Keratinocyte (primary cell): ENCODE results near the gene NR1D2. TPM values are rescaled to one million over a fixed set of nuclear protein-coding genes. Genes with fewer than 3 reads are reported as not detected.
"Not testable (repeated sequence)": the region's sequence is repeated elsewhere in the genome, so short reads cannot be mapped to it uniquely, and the experiment has no call there.

Experiments used
- DNase-seq: peaks from one replicate; pipeline ENCODE4 v3.0.0-alpha.2; 2011; ENCODE audit warnings: low read depth, missing footprints, low spot score
- FAIRE-seq: peaks from 2 replicates; lab custom pipeline; 2011; peaks lifted over from hg19 to GRCh38; lab: Jason Lieb, UNC
- H2AFZ ChIP-seq: 2 replicates; pipeline ENCODE4 v1.6.0; 2012; ENCODE audit warnings: low read length, control low read depth, inconsistent platforms; ENCODE audit not compliant: control insufficient read depth
- H3K27ac ChIP-seq: 2 replicates; pipeline ENCODE4 v1.5.1; 2011; ENCODE audit warnings: low read length; ENCODE audit not compliant: control insufficient read depth, insufficient read depth
- H3K27me3 ChIP-seq: 3 replicates; pipeline ENCODE4 v1.6.0; 2011; ENCODE audit warnings: low read length; ENCODE audit not compliant: control insufficient read depth, insufficient read depth; ENCODE audit errors: extremely low read depth
- H3K36me3 ChIP-seq, 2 experiments: 2 replicates in 1 of 2; 3 replicates in 1 of 2; pipeline ENCODE4 v1.5.1; 2011; ENCODE audit warnings: low read length in 2 of 2, mild to moderate bottlenecking in 1 of 2; ENCODE audit not compliant: control insufficient read depth in 2 of 2, insufficient read depth in 2 of 2; ENCODE audit errors: extremely low read depth in 1 of 2
- H3K4me1 ChIP-seq: 3 replicates; pipeline ENCODE4 v1.5.1; 2011; ENCODE audit warnings: low read length; ENCODE audit not compliant: control insufficient read depth, insufficient read depth; ENCODE audit errors: extremely low read depth
- H3K4me2 ChIP-seq: 3 replicates; pipeline ENCODE4 v1.6.0; 2011; ENCODE audit warnings: low read depth, low read length; ENCODE audit not compliant: control insufficient read depth, insufficient read depth; ENCODE audit errors: extremely low read depth
- H3K4me3 ChIP-seq, 3 experiments: fragments of 200-600 bp in 1 of 3; sonication (generic) in 1 of 3; 2 replicates in 2 of 3; 3 replicates in 1 of 3; pipeline ENCODE4 v1.5.1; 2011 to 2016; ENCODE audit warnings: low read length in 3 of 3, mild to moderate bottlenecking in 3 of 3, control low read depth in 2 of 3, inconsistent platforms in 1 of 3, low read depth in 1 of 3, mixed read lengths in 1 of 3, mixed run types in 1 of 3, moderate library complexity in 1 of 3; ENCODE audit not compliant: control insufficient read depth in 2 of 3, insufficient read depth in 2 of 3; ENCODE audit errors: extremely low read depth in 1 of 3
- H3K79me2 ChIP-seq: 2 replicates; pipeline ENCODE4 v1.6.0; 2012; ENCODE audit warnings: low read length; ENCODE audit not compliant: control insufficient read depth, insufficient read depth
- H3K9ac ChIP-seq: 3 replicates; pipeline ENCODE4 v1.6.0; 2011; ENCODE audit warnings: low read length; ENCODE audit not compliant: control insufficient read depth, insufficient read depth; ENCODE audit errors: extremely low read depth
- H3K9me1 ChIP-seq: 3 replicates; pipeline ENCODE4 v1.6.0; 2011; ENCODE audit warnings: low read length; ENCODE audit not compliant: control insufficient read depth, insufficient read depth; ENCODE audit errors: extremely low read depth
- H3K9me3 ChIP-seq: 2 replicates; pipeline ENCODE4 v1.5.1; 2012; ENCODE audit warnings: low read depth, low read length; ENCODE audit not compliant: control insufficient read depth
- H4K20me1 ChIP-seq: 3 replicates; pipeline ENCODE4 v1.6.0; 2011; ENCODE audit warnings: low read length; ENCODE audit not compliant: control insufficient read depth, insufficient read depth; ENCODE audit errors: extremely low read depth
- EZH2 ChIP-seq: IDR thresholded peaks from one replicate; pipeline ENCODE4 v1.6.1; 2012; ENCODE audit warnings: inconsistent platforms, mild to moderate bottlenecking, low read length, moderate library complexity
- dilution Hi-C: fragments of 300-500 bp; cut with MboI; formaldehyde crosslinking; loops from one replicate; pipeline ENCODE4 v1.7.0; 2020; ENCODE audit warnings: low sequenced_read_pairs; ENCODE audit not compliant: extremely low pct_ligation_motif_present
- polyA plus RNA-seq, 5 experiments: library from polyadenylated mRNA; depleted of rRNA in 3 of 5; stranded (reverse) in 3 of 5; stranded (forward) in 1 of 5; unstranded in 1 of 5; fragments of >200 nt; gene quantifications; 1 replicate in 1 of 5; 2 replicates in 3 of 5; 3 replicates in 1 of 5; pipeline versions ENCODE4 v1.2.1 to v1.2.3, GENCODE V29; 2011 to 2012; ENCODE audit warnings: missing spikeins in 2 of 5, low read depth in 1 of 5, low replicate concordance in 1 of 5
- TF ChIP-seq, protein P1 (sequence below), 3 experiments: IDR thresholded peaks in 1 of 3; conservative IDR thresholded peaks in 1 of 3; optimal IDR thresholded peaks in 1 of 3; 2 replicates in 2 of 3; 3 replicates in 1 of 3; pipeline versions ENCODE3 to v1.5.1; 2011; ENCODE audit warnings: low read length in 3 of 3, mild to moderate bottlenecking in 3 of 3, moderate library complexity in 2 of 3, control low read depth in 1 of 3, inconsistent platforms in 1 of 3; ENCODE audit not compliant: insufficient read depth in 2 of 3; ENCODE audit errors: extremely low read depth in 1 of 3

NR1D2 gene
- polyA plus RNA-seq, 1 donor (not counting 4 experiments of a cell fraction or from before 2014, with no cell fraction given): 10.3 TPM

DNA sequence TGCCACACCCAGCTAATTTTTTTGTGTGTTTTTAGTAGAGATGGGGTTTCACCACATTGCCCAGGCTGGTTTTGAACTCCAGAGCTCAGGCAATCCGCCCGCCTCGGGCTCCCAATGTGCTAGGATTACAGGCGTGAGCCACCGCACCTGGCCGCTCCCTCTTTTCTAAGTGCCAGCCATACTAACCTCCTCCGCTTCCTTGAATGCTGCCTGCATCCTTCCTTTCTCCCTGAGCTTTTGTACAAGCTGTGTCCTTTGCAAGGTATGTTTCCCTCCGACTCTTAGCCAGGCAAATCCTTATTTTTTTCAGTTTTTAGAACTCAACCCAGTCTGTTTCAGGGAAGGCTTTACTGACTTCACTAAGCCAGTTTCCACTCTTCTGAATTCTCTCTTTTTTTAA lies 60.6 kb downstream of the NR1D2 start:
- Histone ChIP-seq H3K9ac (no peak overlapping the region), H3K4me1 (peaks cover 14% of the 10 kb centered on the region), H3K79me2 (no peaks in the 10 kb centered on the region), H3K27ac (no peak overlapping the region), H3K27me3 (no peaks in the 10 kb centered on the region), H4K20me1 (no peaks in the 10 kb centered on the region), H3K36me3 (no peaks in the 10 kb centered on the region), H3K9me1 (no peaks in the 10 kb centered on the region), H3K9me3 (no peaks in the 10 kb centered on the region), H3K4me3 (no peak overlapping the region), H3K4me2 (no peak overlapping the region), H2AFZ (peak overlapping the region; percentile 59)
- DNase-seq (no peak), FAIRE-seq (peak; percentile 56)
- dilution Hi-C loops: no loop called here
- TF ChIP-seq EZH2: no peak
- TF ChIP-seq, protein P1, sequence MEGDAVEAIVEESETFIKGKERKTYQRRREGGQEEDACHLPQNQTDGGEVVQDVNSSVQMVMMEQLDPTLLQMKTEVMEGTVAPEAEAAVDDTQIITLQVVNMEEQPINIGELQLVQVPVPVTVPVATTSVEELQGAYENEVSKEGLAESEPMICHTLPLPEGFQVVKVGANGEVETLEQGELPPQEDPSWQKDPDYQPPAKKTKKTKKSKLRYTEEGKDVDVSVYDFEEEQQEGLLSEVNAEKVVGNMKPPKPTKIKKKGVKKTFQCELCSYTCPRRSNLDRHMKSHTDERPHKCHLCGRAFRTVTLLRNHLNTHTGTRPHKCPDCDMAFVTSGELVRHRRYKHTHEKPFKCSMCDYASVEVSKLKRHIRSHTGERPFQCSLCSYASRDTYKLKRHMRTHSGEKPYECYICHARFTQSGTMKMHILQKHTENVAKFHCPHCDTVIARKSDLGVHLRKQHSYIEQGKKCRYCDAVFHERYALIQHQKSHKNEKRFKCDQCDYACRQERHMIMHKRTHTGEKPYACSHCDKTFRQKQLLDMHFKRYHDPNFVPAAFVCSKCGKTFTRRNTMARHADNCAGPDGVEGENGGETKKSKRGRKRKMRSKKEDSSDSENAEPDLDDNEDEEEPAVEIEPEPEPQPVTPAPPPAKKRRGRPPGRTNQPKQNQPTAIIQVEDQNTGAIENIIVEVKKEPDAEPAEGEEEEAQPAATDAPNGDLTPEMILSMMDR (optimal IDR thresholded peaks at IDR 0.05 in 1 of 3, IDR thresholded peaks at IDR 0.05 in 1 of 3, conservative IDR thresholded peaks at IDR 0.05 in 1 of 3; ENCODE audit: extremely low read depth in 1 of 3, insufficient read depth in 2 of 3, low read length in 3 of 3): no peak

DNA sequence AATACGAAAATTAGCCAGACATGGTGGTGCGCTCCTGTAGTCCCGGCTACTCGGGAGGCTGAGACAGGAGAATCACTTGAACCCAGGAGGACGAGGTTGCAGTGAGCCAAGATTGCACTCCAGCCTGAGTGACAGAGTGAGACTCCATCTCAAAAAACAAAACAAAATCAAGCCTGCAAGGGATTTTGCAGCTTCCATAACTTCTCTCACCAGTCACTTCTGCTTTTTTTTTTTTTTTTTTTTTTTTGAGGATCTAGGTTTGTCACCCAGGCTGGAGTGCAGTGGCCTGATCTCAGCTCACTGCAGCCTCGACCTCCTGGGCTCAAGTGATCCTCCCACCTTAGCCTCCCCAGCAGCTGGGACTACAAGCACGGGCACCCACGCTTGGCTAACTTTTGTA lies 65.7 kb downstream of the NR1D2 start:
- H3K79me2 ChIP-seq, H3K27me3 ChIP-seq, H2AFZ ChIP-seq, H3K4me3 ChIP-seq, H3K9me1 ChIP-seq, H3K9ac ChIP-seq, FAIRE-seq, H3K36me3 ChIP-seq, dilution Hi-C loops, DNase-seq, H4K20me1 ChIP-seq, H3K9me3 ChIP-seq: not testable (repeated sequence)
- Histone ChIP-seq H3K4me2 (peak overlapping the region; percentile 27), H3K4me1 (peaks cover 34% of the 10 kb centered on the region), H3K27ac (peak overlapping the region; percentile 53)

DNA sequence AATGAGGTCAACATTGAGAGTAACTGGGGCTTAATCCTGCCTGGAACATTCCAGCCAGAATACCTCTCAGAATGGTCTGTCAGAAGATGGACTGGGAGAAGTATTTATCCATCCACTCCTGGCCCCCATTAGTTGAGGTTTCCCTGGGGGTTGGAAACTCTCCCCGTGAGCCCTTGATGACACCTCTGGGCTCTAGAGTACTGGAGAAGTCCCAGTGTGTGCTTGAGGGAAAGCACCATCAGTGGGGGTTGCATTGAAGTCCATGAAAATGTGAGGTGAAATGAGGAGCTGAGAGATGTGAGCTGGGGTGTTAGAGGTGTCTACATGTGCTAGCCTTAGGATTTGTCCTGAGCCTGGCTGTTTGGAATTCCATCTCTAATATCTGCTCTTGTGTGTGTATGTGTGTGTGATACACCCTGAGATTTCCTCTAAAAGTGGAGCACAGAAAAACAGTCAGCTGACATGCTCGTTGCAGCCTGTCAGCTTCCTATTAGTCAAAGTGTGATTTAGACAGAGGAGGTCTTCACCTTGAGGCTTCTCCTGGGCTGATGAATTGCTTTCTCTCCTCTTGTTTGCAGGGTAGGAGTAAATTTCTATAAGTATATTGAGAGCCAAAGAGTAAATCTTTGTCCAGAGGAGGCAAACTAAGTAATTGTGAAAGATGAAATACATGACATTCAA lies 67.6 kb downstream of the NR1D2 start:
- Histone ChIP-seq H3K4me2 (peak overlapping the region; percentile 51), H3K4me1 (peaks cover 34% of the 10 kb centered on the region), H3K27me3 (no peaks in the 10 kb centered on the region), H3K36me3 (no peaks in the 10 kb centered on the region), H4K20me1 (no peaks in the 10 kb centered on the region), H3K27ac (peak overlapping the region; percentile 53), H3K79me2 (no peaks in the 10 kb centered on the region), H3K9ac (no peak overlapping the region), H2AFZ (peak overlapping the region; percentile 67), H3K9me1 (no peaks in the 10 kb centered on the region), H3K9me3 (no peaks in the 10 kb centered on the region), H3K4me3 (no peak overlapping the region)
- DNase-seq (no peak), FAIRE-seq (peak; percentile 94)
- TF ChIP-seq, protein P1 (optimal IDR thresholded peaks at IDR 0.05 in 1 of 3, IDR thresholded peaks at IDR 0.05 in 1 of 3, conservative IDR thresholded peaks at IDR 0.05 in 1 of 3; ENCODE audit: extremely low read depth in 1 of 3, insufficient read depth in 2 of 3, low read length in 3 of 3): no peak
- TF ChIP-seq EZH2: no peak
- dilution Hi-C loops: no loop called here
